NCI-H774 (cell line): Measurements from ENCODE around the gene STEAP2.

Source experiments
- DNase-seq: peaks from one replicate; lab custom pipeline; 2025; lab: John Stamatoyannopoulos, UW

The STEAP2 gene

DNA sequence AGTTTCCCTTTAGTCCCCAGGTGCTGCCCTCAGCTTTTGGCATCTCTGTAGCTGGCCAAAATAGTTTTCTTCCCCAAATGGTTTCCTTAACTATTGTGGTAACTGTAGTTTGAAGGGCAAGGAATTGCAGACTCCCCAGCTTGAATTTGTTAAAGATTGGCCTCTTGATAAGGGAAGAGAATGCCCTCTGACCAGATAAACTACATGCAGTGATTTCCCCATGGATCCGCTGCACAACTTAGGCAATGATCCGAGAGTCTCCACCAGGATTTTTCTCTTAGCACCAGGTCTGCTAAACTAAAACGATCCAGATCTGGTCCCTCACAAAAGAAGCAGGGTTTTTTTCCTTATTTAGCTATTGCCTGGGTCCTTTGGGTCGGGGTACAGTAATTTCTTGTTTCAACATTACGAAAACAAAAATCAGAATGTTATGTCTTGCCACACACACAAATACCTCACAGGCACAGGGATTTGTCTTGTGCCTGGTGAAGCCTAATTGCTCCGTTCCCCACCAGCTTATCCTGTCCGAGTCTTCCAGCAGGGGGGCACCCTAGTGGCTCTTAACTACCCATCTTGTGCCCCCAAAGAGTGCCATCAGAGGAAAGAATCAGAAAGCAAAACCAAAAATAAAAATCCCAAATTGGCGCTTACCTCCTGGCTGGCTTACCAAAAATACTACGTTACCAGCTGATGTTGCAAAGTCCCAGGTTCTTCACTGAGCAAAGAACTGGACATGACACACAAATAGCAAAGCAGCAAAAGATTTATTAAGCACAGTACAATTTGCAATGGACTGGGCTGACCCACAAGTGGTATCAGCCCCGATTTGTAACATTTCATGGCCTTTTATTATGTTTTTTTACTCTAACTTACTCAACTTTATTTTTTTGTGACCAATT lies 16.4 kb upstream of the STEAP2 start:
- DNase-seq: no peak

DNA sequence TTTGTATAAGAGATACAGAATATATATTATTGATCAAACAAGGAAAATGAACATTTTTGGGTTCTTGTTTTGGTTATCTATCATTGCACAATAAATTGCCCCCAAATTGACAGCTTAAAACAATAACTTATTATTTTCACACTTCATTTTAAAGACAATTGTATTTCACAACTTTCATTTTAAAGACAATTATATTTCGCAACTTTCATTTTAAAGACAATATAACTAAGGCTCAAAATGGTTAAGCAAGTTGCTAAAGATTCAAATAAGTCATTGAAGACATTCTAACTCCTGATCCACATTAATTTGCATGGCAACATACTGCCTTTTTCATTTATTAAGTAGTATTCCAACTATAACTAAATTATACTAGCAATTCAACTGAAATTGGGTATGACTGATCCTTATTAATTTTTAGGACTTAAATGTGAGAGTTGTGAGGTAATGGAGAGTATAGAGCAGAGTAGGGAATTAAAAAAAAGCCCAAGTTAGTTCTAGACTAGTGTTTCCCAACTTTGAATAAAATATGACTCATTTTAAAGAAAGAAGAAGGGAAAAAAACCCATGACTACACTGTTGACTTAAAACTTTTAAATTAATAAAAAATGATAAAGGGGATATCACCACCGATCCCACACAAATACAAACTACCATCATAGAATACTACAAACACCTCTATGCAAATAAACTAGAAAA lies 9.9 kb upstream of the STEAP2 start:
- DNase-seq: no peak

- no peak for DNase-seq
These were observed 3.6 kb upstream of the STEAP2 start for GRCh38 chr7:90207956-90208355.

DNA sequence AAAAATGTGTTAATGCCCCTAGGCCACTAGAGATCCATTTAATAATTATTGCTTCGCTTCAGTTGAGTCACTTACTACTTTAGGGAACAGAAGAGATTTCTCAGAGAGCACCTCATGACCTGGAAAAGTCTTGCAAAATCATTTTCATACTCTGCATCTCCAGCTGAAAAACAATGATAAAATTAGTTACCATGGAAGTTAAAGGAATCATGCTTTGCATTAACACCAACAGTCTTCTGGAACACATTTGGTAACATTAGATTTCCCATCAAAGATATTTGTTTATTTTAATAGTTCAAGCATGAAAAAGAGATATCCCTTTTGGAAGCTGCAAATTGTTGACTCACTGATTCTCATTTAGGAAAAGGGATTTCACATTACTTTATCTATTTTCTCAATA lies 1.8 kb upstream of the STEAP2 start:
- DNase-seq: no peak

GRCh38 chr7:90210475-90210874 lies 1.1 kb upstream of the STEAP2 start:
- DNase-seq: no peak

GRCh38 chr7:90210981-90211380 lies 559 bp upstream of the STEAP2 start:
- no peak for DNase-seq

- DNase-seq: no peak
These were observed 582 bp downstream of the STEAP2 start for GRCh38 chr7:90212149-90212495.

- DNase-seq: no peak
These were observed 2.0 kb downstream of the STEAP2 start for GRCh38 chr7:90213521-90213920.

DNA sequence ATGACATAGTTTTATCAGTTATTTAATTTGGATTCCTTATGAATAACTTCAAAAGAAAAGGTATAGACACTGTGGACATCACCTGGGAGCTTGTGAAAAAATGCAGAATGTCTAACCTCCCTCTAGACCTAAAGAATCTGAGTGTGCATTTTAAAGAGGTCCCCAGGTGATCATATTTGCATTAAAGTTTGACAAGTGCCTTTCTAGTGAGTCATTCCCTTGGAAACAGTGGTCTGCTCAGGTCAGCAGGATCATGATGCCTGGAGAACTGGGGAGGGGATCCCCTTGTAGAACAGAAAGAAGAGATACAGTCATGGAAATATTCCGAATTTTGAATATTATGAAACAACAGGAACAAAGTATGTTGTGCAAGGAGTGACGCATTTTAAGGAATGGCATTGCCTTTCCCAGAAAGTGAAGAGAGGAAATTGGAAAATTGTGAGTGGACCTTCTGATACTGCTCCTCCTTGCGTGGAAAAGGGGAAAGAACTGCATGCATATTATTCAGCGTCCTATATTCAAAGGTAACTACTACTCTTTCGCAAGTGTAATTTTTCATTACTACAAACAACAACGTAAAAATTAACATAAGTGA lies 4.6 kb downstream of the STEAP2 start:
- no peak for DNase-seq

- DNase-seq: no peak
These were observed 5.2 kb downstream of the STEAP2 start for GRCh38 chr7:90216771-90217170.

DNA sequence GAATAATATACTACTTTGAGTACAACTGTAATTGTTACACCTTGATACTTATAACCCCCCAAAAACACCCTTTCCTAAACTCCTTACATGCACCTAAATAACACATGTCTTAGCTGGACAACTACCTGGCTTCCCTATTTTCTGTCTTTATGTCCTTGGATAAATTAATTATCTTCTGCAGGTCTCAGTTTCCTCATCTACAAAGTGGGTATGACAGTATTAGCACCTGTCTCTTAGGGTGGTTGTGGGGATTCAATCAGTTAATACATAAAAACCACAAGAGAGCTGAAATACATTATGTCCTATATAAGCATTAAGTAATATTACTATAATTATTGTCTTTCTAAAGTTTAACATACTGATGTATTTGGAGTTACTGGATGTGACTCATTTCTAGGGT lies 10.8 kb downstream of the STEAP2 start:
- DNase-seq: no peak

DNA sequence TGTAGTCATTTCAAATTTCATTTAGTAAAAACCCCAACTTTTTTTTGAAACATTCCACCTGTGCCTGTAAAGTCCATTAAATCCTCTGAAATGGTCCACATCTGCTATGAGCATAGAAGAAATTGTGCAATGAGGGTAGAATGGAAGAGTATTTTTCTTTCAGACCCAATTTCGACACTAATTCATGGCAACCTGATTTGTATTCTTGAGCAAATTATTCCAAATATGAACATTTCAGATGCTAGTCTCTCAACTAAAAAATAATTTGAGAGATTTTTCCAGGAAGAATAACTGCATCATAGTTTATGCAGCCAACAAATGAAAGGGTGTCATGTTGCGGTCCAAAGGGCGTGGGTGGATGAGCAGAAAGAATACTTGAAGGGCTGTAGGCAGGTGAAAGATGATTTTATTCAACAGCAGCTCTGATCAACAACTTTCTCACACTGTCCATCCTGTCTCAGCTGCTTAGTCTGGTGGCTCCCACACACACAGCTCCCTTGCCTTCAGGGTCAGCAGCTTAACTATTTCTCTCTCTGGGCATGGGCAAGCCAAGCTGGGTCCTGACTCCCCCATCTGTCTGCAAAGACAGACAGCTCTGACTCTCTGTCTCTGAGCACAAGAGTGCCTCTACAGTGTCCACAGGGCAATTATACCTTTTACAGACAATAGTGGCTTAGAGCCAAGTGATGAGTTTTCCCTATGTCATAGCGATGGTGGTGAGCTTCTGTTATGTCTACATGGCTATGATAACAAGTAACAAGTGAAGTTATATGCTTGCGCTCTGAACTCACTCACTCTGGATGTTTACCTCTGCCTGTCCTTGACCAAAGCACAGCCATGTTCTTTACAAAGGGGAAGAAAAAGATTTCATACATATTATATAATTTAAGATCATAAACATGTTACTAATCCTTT lies 11.5 kb downstream of the STEAP2 start:
- DNase-seq: no peak

DNA sequence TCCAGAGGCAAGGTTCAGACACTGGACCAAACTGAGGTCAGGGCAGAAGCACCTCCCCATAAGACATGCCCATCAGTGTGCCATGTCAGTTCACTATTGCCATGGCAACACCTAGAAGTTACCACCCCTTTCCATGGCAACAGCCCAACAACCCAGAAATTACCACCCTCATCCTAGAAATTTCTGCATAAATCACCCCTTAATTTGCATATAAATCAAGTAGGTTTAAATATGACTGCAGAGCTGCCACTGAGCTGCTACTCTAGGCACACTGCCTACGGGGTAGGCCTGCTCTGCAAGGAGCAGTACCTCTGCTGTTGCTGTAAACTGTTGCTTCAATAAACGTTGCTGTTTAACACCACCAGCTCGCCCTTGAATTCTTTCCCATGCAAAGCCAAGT lies 12.7 kb downstream of the STEAP2 start:
- no peak for DNase-seq

GRCh38 chr7:90225181-90225580 lies 13.6 kb downstream of the STEAP2 start:
- no peak for DNase-seq

DNA sequence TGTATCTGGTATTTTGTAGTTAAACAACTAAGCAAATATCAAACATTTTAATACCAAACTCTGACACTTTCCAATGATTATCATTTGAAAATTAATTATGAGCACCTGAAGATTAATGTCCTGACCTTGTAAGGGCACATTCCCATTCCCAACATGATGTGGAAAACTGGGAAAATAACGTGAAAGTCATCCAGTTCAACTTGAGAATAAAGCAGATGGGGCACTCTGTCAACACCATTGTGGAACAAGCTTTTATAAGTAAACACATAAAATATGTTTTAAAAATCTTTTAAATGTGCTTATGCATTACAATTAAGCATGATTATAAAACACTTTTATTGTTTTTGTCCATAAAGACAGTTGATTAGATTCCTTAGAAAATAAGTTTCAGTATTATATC lies 14.1 kb downstream of the STEAP2 start:
- DNase-seq: no peak

- DNase-seq: no peak
These were observed 15.7 kb downstream of the STEAP2 start for GRCh38 chr7:90227259-90227658.

- no peak for DNase-seq
These were observed 18.1 kb downstream of the STEAP2 start for GRCh38 chr7:90229682-90230081.

DNA sequence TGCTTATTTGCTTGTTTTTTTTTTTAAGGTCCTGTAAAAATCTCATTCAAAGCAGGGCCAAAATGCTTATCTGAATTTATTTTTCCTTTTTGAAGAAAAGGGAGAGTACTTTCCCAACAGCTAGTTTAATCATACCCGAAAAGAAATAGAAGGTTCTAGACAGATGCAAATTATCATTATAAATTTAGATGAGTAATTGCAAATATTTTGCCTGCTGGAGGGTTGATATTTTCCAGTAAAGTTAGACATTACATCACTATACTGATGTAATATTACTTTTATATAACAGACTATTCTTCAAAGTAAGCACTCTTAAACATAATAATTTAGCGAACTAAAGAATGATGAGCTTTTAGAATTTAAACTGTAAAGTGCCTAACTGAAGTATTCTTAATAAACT lies 19.3 kb downstream of the STEAP2 start:
- no peak for DNase-seq

GRCh38 chr7:90231304-90231703 lies 19.8 kb downstream of the STEAP2 start:
- no peak for DNase-seq

- DNase-seq: no peak
These were observed 20.9 kb downstream of the STEAP2 start for GRCh38 chr7:90232430-90232829.

GRCh38 chr7:90233569-90233968 lies 22.0 kb downstream of the STEAP2 start:
- no peak for DNase-seq

DNA sequence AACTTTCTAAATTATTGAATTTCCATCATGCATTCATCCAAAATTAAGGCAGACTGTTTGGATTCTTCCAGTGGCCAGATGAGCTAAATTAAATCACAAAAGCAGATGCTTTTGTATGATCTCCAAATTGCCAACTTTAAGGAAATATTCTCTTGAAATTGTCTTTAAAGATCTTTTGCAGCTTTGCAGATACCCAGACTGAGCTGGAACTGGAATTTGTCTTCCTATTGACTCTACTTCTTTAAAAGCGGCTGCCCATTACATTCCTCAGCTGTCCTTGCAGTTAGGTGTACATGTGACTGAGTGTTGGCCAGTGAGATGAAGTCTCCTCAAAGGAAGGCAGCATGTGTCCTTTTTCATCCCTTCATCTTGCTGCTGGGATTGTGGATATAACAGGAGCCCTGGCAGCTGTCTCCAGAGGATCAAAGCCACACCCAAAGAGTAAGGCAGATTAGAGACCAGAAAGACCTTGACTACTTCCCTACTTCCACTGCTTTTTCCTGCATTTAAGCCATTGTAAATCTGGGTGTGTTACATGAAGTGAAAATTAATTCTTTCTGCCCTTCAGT lies 25.3 kb downstream of the STEAP2 start:
- no peak for DNase-seq
